CD8-positive, alpha-beta memory T cell (primary cell): ENCODE data around the gene ME2. TPM values are rescaled to one million over a fixed set of nuclear protein-coding genes. Genes with fewer than 3 reads are reported as not detected.
"Not testable (repeated sequence)": the region's sequence is repeated elsewhere in the genome, so short reads cannot be mapped to it uniquely, and the experiment has no call there.

ENCODE experiments used
- CTCF ChIA-PET: fragments of 350-600 bp; sonication (Branson Sonifier 250); formaldehyde crosslinking; loops from one replicate; lab custom pipeline; 2021; ENCODE audit warnings: antibody characterized with exemption; lab: Charles Lee
- POLR2A ChIA-PET: fragments of 350-600 bp; sonication (Branson Sonifier 250); formaldehyde crosslinking; loops from one replicate; lab custom pipeline; 2021; ENCODE audit warnings: antibody characterized with exemption; lab: Charles Lee
- DNase-seq, 5 donors: peaks; one replicate each; pipeline versions ENCODE4 v3.0.0 to v3.0.0-alpha.2; 2020 to 2022; ENCODE audit warnings: mixed read lengths in 1 of 5
- H3K27ac ChIP-seq: one replicate; pipeline ENCODE4 v1.7.0; 2013; ENCODE audit warnings: low read depth, mild to moderate bottlenecking, low read length, moderate library complexity
- H3K27me3 ChIP-seq: 2 replicates; pipeline ENCODE4 v1.7.0; 2013; ENCODE audit warnings: low read length, mild to moderate bottlenecking; ENCODE audit not compliant: insufficient read depth, poor library complexity, severe bottlenecking
- H3K36me3 ChIP-seq: 2 replicates; pipeline ENCODE4 v1.7.0; 2013; ENCODE audit warnings: mild to moderate bottlenecking, low read length, moderate library complexity; ENCODE audit not compliant: insufficient read depth
- H3K4me1 ChIP-seq: 2 replicates; pipeline ENCODE4 v1.7.0; 2013; ENCODE audit warnings: mild to moderate bottlenecking, low read length, moderate library complexity; ENCODE audit not compliant: insufficient read depth
- H3K4me3 ChIP-seq: 2 replicates; pipeline ENCODE4 v1.7.0; 2013; ENCODE audit warnings: mild to moderate bottlenecking, low read length
- H3K9me3 ChIP-seq: 2 replicates; pipeline ENCODE4 v1.7.0; 2013; ENCODE audit warnings: mild to moderate bottlenecking, low read length
- H3K27ac Mint-ChIP-seq, 8 donors: one replicate each; pipeline ENCODE4 v1.8.0; 2020 to 2021; ENCODE audit warnings: mixed read lengths in 8 of 8, mild to moderate bottlenecking in 6 of 8, inconsistent platforms in 3 of 8, moderate library complexity in 3 of 8
- H3K27me3 Mint-ChIP-seq, 2 donors: one replicate each; pipeline ENCODE4 v1.8.0; 2020 to 2021; ENCODE audit warnings: mixed read lengths in 2 of 2, mild to moderate bottlenecking in 1 of 2, moderate library complexity in 1 of 2
- H3K36me3 Mint-ChIP-seq, 3 donors: one replicate each; pipeline ENCODE4 v1.8.0; 2020 to 2021; ENCODE audit warnings: mixed read lengths in 3 of 3, inconsistent platforms in 1 of 3, mild to moderate bottlenecking in 1 of 3
- H3K4me1 Mint-ChIP-seq, 3 donors: one replicate each; pipeline ENCODE4 v1.8.0; 2020 to 2021; ENCODE audit warnings: mixed read lengths in 3 of 3, inconsistent platforms in 1 of 3, mild to moderate bottlenecking in 1 of 3
- H3K4me3 Mint-ChIP-seq, 7 donors: one replicate each; pipeline ENCODE4 v1.8.0; 2020 to 2021; ENCODE audit warnings: mixed read lengths in 7 of 7, mild to moderate bottlenecking in 6 of 7, moderate library complexity in 4 of 7, inconsistent platforms in 2 of 7
- H3K9me3 Mint-ChIP-seq, 5 donors: one replicate each; pipeline ENCODE4 v1.8.0; 2020 to 2022; ENCODE audit warnings: mixed read lengths in 5 of 5, mild to moderate bottlenecking in 3 of 5, moderate library complexity in 2 of 5, inconsistent platforms in 1 of 5
- polyA plus RNA-seq: library from polyadenylated mRNA; unstranded; fragments of 300-500 nt; fragmentation: Illumina TruSeq; gene quantifications from one replicate; pipeline ENCODE4 v1.2.3, GENCODE V29; 2021
- total RNA-seq, 2 experiments: library from RNA; stranded (reverse); gene quantifications; one replicate each; pipeline ENCODE4 v1.2.3, GENCODE V29; 2021

ME2 gene
- total and polyA plus RNA-seq, 3 experiments from 2014 or later: 53.9 to 120 (median 114) TPM

GRCh38 chr18:50969448-50969847 lies 90.5 kb downstream of the ME2 start:
- H3K27me3 Mint-ChIP-seq: no peaks in the 10 kb centered on the region
- H3K9me3 Mint-ChIP-seq: no peaks in the 10 kb centered on the region
- Histone ChIP-seq H3K27me3 (no peaks in the 10 kb centered on the region), H3K4me3 (no peak overlapping the region), H3K9me3 (no peaks in the 10 kb centered on the region), H3K27ac (no peak overlapping the region), H3K4me1 (peaks cover 9% of the 10 kb centered on the region), H3K36me3 (no peaks in the 10 kb centered on the region)
- peak overlapping the region in 6 of 8 donors; percentile 52 to 96 (median 89) for H3K27ac Mint-ChIP-seq
- DNase-seq: no peak
- H3K4me3 Mint-ChIP-seq: peak overlapping the region in 6 of 7 donors; percentile 92 to 97 (median 96)
- ChIA-PET POLR2A (no interaction called here), CTCF (interaction anchor here (2.6 kb wide), 1 partner anchor 61 kb away, joined by 10 read pairs; the partner anchor contains the start of gene SMAD4)
- peaks cover under 1 to 11% (median under 1%) of the 10 kb centered on the region in 3 donors for H3K36me3 Mint-ChIP-seq
- H3K4me1 Mint-ChIP-seq: peaks cover 22 to 41% (median 38%) of the 10 kb centered on the region in 3 donors

- Histone ChIP-seq H3K9me3 (no peaks in the 10 kb centered on the region), H3K4me3 (no peak overlapping the region), H3K27me3 (no peaks in the 10 kb centered on the region), H3K27ac (no peak overlapping the region), H3K4me1 (peaks cover 9% of the 10 kb centered on the region), H3K36me3 (no peaks in the 10 kb centered on the region)
- H3K36me3 Mint-ChIP-seq: peaks cover 4 to 16% (median 6%) of the 10 kb centered on the region in 3 donors
- H3K4me1 Mint-ChIP-seq: peaks cover 22 to 42% (median 41%) of the 10 kb centered on the region in 3 donors
- H3K9me3 Mint-ChIP-seq: no peaks in the 10 kb centered on the region
- H3K4me3 Mint-ChIP-seq: peak overlapping the region in 3 of 7 donors; percentile 12 to 85 (median 82)
- peak overlapping the region in 5 of 8 donors; percentile 0 to 77 (median 53) for H3K27ac Mint-ChIP-seq
- CTCF ChIA-PET: no interaction called here
- H3K27me3 Mint-ChIP-seq: no peaks in the 10 kb centered on the region
- DNase-seq: no peak
- POLR2A ChIA-PET: no interaction called here
Measured at GRCh38 chr18:50970006-50970405, 91.1 kb downstream of the ME2 start.

- H3K27me3 ChIP-seq, H3K9me3 ChIP-seq, DNase-seq, H3K27me3 Mint-ChIP-seq, H3K27ac Mint-ChIP-seq, H3K4me3 Mint-ChIP-seq, H3K27ac ChIP-seq, H3K9me3 Mint-ChIP-seq, H3K4me1 ChIP-seq, H3K4me3 ChIP-seq, POLR2A ChIA-PET: not testable (repeated sequence)
- H3K36me3 ChIP-seq: peaks cover 11% of the 10 kb centered on the region
- Mint-ChIP-seq H3K36me3 (peaks cover 22 to 40% (median 28%) of the 10 kb centered on the region in 3 donors), H3K4me1 (peaks cover 22 to 43% (median 40%) of the 10 kb centered on the region in 3 donors)
- CTCF ChIA-PET: interaction anchor here (1.0 kb wide), 1 partner anchor 152 kb away, joined by 3 read pairs; the partner anchor contains the start of gene MRO
Measured at GRCh38 chr18:50972404-50972803, 93.5 kb downstream of the ME2 start.

GRCh38 chr18:50973367-50974126 lies 94.6 kb downstream of the ME2 start:
- Mint-ChIP-seq H3K9me3 (peaks cover 0 to 8% (median 3%) of the 10 kb centered on the region in 5 donors), H3K27me3 (no peaks in the 10 kb centered on the region), H3K4me1 (peaks cover 18 to 37% (median 36%) of the 10 kb centered on the region in 3 donors), H3K4me3 (no peak overlapping the region), H3K27ac (no peak overlapping the region), H3K36me3 (peaks cover 31 to 45% (median 40%) of the 10 kb centered on the region in 3 donors)
- peaks cover 9% of the 10 kb centered on the region for H3K4me1 ChIP-seq
- H3K27ac ChIP-seq: no peak overlapping the region
- no peak for DNase-seq
- peaks cover 13% of the 10 kb centered on the region for H3K36me3 ChIP-seq
- no peaks in the 10 kb centered on the region for H3K27me3 ChIP-seq
- no peak overlapping the region for H3K4me3 ChIP-seq
- H3K9me3 ChIP-seq: no peaks in the 10 kb centered on the region
- POLR2A ChIA-PET: no interaction called here
- CTCF ChIA-PET: interaction anchor here (1.0 kb wide), 1 partner anchor 153 kb away, joined by 3 read pairs; the partner anchor contains the start of gene MRO

- H3K36me3 ChIP-seq: peaks cover 16% of the 10 kb centered on the region
Measured at GRCh38 chr18:50977037-50977760, 98.3 kb downstream of the ME2 start.

GRCh38 chr18:50981381-50981780 lies 102.5 kb downstream of the ME2 start:
- no peak overlapping the region for H3K4me3 Mint-ChIP-seq
- H3K9me3 ChIP-seq: no peaks in the 10 kb centered on the region
- ChIA-PET CTCF (no interaction called here), POLR2A (no interaction called here)
- H3K27me3 ChIP-seq: no peaks in the 10 kb centered on the region
- no peaks in the 10 kb centered on the region for H3K27me3 Mint-ChIP-seq
- peaks cover 23 to 60% (median 30%) of the 10 kb centered on the region in 3 donors for H3K36me3 Mint-ChIP-seq
- H3K4me3 ChIP-seq: no peak overlapping the region
- peaks cover 0 to 8% (median 3%) of the 10 kb centered on the region in 5 donors for H3K9me3 Mint-ChIP-seq
- peak overlapping the region in 1 of 8 donors; percentile 33 for H3K27ac Mint-ChIP-seq
- H3K36me3 ChIP-seq: peaks cover 11% of the 10 kb centered on the region
- H3K27ac ChIP-seq: no peak overlapping the region
- peaks cover 9 to 12% (median 10%) of the 10 kb centered on the region in 3 donors for H3K4me1 Mint-ChIP-seq
- H3K4me1 ChIP-seq: no peaks in the 10 kb centered on the region
- no peak for DNase-seq

More at GRCh38 chr18:50977037-50977760, 98.3 kb downstream of the ME2 start:
- no peaks in the 10 kb centered on the region for H3K27me3 ChIP-seq
- Mint-ChIP-seq H3K4me3 (no peak overlapping the region), H3K27me3 (no peaks in the 10 kb centered on the region), H3K36me3 (peaks cover 36 to 59% (median 44%) of the 10 kb centered on the region in 3 donors), H3K4me1 (peaks cover 10 to 14% (median 12%) of the 10 kb centered on the region in 3 donors), H3K9me3 (peaks cover 0 to 8% (median 3%) of the 10 kb centered on the region in 5 donors), H3K27ac (no peak overlapping the region)
- H3K27ac ChIP-seq: no peak overlapping the region
- CTCF ChIA-PET: no interaction called here
- H3K4me1 ChIP-seq: no peaks in the 10 kb centered on the region
- POLR2A ChIA-PET: no interaction called here
- H3K9me3 ChIP-seq: no peaks in the 10 kb centered on the region
- no peak overlapping the region for H3K4me3 ChIP-seq
- DNase-seq: no peak

GRCh38 chr18:50982086-50982801 lies 103.3 kb downstream of the ME2 start:
- ChIA-PET POLR2A (no interaction called here), CTCF (no interaction called here)
- Mint-ChIP-seq H3K27me3 (no peaks in the 10 kb centered on the region), H3K27ac (no peak overlapping the region), H3K4me3 (no peak overlapping the region), H3K9me3 (peaks cover 0 to 6% (median 2%) of the 10 kb centered on the region in 5 donors), H3K4me1 (peaks cover 9 to 12% (median 10%) of the 10 kb centered on the region in 3 donors), H3K36me3 (peaks cover 22 to 60% (median 22%) of the 10 kb centered on the region in 3 donors)
- no peaks in the 10 kb centered on the region for H3K9me3 ChIP-seq
- H3K36me3 ChIP-seq: peaks cover 6% of the 10 kb centered on the region
- H3K27ac ChIP-seq: no peak overlapping the region
- H3K4me3 ChIP-seq: no peak overlapping the region
- no peaks in the 10 kb centered on the region for H3K4me1 ChIP-seq
- DNase-seq: no peak
- H3K27me3 ChIP-seq: no peaks in the 10 kb centered on the region
